Upper lobe of left lung (tissue), 4 donors: Measurements from ENCODE around the gene ATP6V1B1.

Experiments used
- EP300 ChIP-seq, 4 donors: sonication (generic); formaldehyde crosslinking; IDR thresholded peaks; one replicate each; pipeline ENCODE4 v1.5.1; 2017; ENCODE audit warnings: antibody characterized with exemption in 4 of 4, control low read depth in 2 of 4
- POLR2A ChIP-seq, 4 donors: fragments of 450-650 bp; IDR thresholded peaks; one replicate each; pipeline ENCODE4 v1.5.1; 2016 to 2017; ENCODE audit warnings: antibody characterized with exemption in 4 of 4, mild to moderate bottlenecking in 2 of 4
- TF ChIP-seq, protein P1 (sequence below), 6 experiments: fragments of 450-650 bp in 4 of 6; fragments of 200-600 bp in 2 of 6; sonication (generic) in 2 of 6; IDR thresholded peaks; one replicate each; pipeline ENCODE4 v1.5.1; 2016 to 2019; ENCODE audit warnings: antibody characterized with exemption in 6 of 6

DNA sequence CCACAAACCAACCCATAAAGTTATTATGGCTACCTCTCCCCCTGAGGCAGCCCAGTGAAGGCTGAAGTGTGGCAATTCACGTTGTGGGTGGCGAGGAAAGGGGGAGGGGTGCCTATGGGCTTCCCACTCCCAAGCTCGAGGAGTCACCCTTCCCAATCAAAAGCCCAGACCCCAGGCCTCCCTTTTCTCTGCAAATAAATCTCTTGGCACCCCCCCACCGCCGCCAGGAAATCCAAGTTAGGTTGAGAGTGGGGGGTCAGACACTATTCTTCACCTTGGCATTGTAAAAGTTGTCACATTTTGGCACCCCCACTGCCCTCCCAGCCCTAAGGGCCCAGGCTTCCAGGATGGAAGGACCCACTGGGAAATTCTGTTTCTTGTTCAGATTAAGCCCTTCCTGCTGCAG, 49.6 kb downstream of the ATP6V1B1 start:
- TF ChIP-seq, protein P1, sequence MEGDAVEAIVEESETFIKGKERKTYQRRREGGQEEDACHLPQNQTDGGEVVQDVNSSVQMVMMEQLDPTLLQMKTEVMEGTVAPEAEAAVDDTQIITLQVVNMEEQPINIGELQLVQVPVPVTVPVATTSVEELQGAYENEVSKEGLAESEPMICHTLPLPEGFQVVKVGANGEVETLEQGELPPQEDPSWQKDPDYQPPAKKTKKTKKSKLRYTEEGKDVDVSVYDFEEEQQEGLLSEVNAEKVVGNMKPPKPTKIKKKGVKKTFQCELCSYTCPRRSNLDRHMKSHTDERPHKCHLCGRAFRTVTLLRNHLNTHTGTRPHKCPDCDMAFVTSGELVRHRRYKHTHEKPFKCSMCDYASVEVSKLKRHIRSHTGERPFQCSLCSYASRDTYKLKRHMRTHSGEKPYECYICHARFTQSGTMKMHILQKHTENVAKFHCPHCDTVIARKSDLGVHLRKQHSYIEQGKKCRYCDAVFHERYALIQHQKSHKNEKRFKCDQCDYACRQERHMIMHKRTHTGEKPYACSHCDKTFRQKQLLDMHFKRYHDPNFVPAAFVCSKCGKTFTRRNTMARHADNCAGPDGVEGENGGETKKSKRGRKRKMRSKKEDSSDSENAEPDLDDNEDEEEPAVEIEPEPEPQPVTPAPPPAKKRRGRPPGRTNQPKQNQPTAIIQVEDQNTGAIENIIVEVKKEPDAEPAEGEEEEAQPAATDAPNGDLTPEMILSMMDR (IDR thresholded peaks at IDR 0.05): no peak
- TF ChIP-seq POLR2A (IDR thresholded peaks at IDR 0.05): no peak
- no peak for TF ChIP-seq EP300 (IDR thresholded peaks at IDR 0.05)
